WTC11 (cell line): ENCODE results near the gene ARPC2.

Experiments
- CREB1 ChIP-seq: sonication (generic); formaldehyde crosslinking; IDR thresholded peaks from 2 replicates; pipeline ENCODE4 v1.8.0; 2023; ENCODE audit warnings: mild to moderate bottlenecking, missing genetic modification reagents
- ETV6 ChIP-seq: sonication (generic); formaldehyde crosslinking; IDR thresholded peaks from 2 replicates; pipeline ENCODE4 v1.8.1; 2022; ENCODE audit warnings: mild to moderate bottlenecking, missing genetic modification reagents
- FOXK1 ChIP-seq: sonication (generic); formaldehyde crosslinking; IDR thresholded peaks from 2 replicates; pipeline ENCODE4 v1.8.0; 2022; ENCODE audit warnings: mild to moderate bottlenecking, moderate library complexity, missing genetic modification reagents
- NR2C2 ChIP-seq: sonication (generic); formaldehyde crosslinking; IDR thresholded peaks from 2 replicates; pipeline ENCODE4 v1.8.0; 2022; ENCODE audit warnings: mild to moderate bottlenecking, missing genetic modification reagents
- RORB ChIP-seq: fragments of 250-450 bp; sonication (Bioruptor Pico); IDR thresholded peaks from 2 replicates; pipeline ENCODE4 v1.9.0; 2021; ENCODE audit warnings: mild to moderate bottlenecking
- ZBTB21 ChIP-seq: sonication (generic); formaldehyde crosslinking; IDR thresholded peaks from 2 replicates; pipeline ENCODE4 v1.8.1; 2023; ENCODE audit warnings: mild to moderate bottlenecking, missing genetic modification reagents, borderline replicate concordance
- ZNF423 ChIP-seq: fragments of 250-450 bp; sonication (Bioruptor Pico); IDR thresholded peaks from 2 replicates; pipeline ENCODE4 v2.1.2; 2022; ENCODE audit warnings: mild to moderate bottlenecking, moderate library complexity
- ZNF532 ChIP-seq: fragments of 250-450 bp; sonication (Bioruptor Pico); IDR thresholded peaks from 2 replicates; pipeline ENCODE4 v1.9.0; 2021; ENCODE audit warnings: mild to moderate bottlenecking, borderline replicate concordance
- TF ChIP-seq, protein P1 (sequence below): fragments of 200-600 bp; IDR thresholded peaks from 2 replicates; pipeline ENCODE4 v1.8.0; 2022; ENCODE audit warnings: antibody characterized with exemption
- TF ChIP-seq, protein P2 (sequence below): sonication (generic); formaldehyde crosslinking; IDR thresholded peaks from 2 replicates; pipeline ENCODE4 v1.8.0; 2023; ENCODE audit warnings: missing genetic modification reagents
- TF ChIP-seq, protein P3 (sequence below): fragments of 250-450 bp; sonication (Bioruptor Pico); IDR thresholded peaks from 2 replicates; pipeline ENCODE4 v1.9.0; 2021; ENCODE audit warnings: mild to moderate bottlenecking
- TF ChIP-seq, protein P4 (sequence below): sonication (generic); formaldehyde crosslinking; IDR thresholded peaks from 2 replicates; pipeline ENCODE4 v1.8.1; 2022; ENCODE audit warnings: mild to moderate bottlenecking, moderate library complexity, missing genetic modification reagents

GRCh38 chr2:218293715-218294429 lies 76.9 kb downstream of the ARPC2 start:
- TF ChIP-seq, protein P1, sequence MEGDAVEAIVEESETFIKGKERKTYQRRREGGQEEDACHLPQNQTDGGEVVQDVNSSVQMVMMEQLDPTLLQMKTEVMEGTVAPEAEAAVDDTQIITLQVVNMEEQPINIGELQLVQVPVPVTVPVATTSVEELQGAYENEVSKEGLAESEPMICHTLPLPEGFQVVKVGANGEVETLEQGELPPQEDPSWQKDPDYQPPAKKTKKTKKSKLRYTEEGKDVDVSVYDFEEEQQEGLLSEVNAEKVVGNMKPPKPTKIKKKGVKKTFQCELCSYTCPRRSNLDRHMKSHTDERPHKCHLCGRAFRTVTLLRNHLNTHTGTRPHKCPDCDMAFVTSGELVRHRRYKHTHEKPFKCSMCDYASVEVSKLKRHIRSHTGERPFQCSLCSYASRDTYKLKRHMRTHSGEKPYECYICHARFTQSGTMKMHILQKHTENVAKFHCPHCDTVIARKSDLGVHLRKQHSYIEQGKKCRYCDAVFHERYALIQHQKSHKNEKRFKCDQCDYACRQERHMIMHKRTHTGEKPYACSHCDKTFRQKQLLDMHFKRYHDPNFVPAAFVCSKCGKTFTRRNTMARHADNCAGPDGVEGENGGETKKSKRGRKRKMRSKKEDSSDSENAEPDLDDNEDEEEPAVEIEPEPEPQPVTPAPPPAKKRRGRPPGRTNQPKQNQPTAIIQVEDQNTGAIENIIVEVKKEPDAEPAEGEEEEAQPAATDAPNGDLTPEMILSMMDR = no peak
- TF ChIP-seq FOXK1 (CRISPR knock-in tag) (no peak), ZBTB21 (no peak), ETV6 (CRISPR knock-in tag) (no peak), NR2C2 (CRISPR knock-in tag) (no peak), CREB1 (CRISPR knock-in tag) (no peak), ZNF532 (CRISPR knock-in tag) (no peak), ZNF423 (CRISPR knock-in tag) (no peak), RORB (no peak)
- TF ChIP-seq, protein P2, sequence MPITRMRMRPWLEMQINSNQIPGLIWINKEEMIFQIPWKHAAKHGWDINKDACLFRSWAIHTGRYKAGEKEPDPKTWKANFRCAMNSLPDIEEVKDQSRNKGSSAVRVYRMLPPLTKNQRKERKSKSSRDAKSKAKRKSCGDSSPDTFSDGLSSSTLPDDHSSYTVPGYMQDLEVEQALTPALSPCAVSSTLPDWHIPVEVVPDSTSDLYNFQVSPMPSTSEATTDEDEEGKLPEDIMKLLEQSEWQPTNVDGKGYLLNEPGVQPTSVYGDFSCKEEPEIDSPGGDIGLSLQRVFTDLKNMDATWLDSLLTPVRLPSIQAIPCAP (CRISPR knock-in tag) = no peak
- TF ChIP-seq, protein P3, sequence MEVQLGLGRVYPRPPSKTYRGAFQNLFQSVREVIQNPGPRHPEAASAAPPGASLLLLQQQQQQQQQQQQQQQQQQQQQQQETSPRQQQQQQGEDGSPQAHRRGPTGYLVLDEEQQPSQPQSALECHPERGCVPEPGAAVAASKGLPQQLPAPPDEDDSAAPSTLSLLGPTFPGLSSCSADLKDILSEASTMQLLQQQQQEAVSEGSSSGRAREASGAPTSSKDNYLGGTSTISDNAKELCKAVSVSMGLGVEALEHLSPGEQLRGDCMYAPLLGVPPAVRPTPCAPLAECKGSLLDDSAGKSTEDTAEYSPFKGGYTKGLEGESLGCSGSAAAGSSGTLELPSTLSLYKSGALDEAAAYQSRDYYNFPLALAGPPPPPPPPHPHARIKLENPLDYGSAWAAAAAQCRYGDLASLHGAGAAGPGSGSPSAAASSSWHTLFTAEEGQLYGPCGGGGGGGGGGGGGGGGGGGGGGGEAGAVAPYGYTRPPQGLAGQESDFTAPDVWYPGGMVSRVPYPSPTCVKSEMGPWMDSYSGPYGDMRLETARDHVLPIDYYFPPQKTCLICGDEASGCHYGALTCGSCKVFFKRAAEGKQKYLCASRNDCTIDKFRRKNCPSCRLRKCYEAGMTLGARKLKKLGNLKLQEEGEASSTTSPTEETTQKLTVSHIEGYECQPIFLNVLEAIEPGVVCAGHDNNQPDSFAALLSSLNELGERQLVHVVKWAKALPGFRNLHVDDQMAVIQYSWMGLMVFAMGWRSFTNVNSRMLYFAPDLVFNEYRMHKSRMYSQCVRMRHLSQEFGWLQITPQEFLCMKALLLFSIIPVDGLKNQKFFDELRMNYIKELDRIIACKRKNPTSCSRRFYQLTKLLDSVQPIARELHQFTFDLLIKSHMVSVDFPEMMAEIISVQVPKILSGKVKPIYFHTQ = no peak
- TF ChIP-seq, protein P4, sequence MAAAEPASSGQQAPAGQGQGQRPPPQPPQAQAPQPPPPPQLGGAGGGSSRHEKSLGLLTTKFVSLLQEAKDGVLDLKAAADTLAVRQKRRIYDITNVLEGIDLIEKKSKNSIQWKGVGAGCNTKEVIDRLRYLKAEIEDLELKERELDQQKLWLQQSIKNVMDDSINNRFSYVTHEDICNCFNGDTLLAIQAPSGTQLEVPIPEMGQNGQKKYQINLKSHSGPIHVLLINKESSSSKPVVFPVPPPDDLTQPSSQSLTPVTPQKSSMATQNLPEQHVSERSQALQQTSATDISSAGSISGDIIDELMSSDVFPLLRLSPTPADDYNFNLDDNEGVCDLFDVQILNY (CRISPR knock-in tag) = no peak
